GM12865 (cell line): ENCODE data around the gene MFAP1.
A peak's percentile ranks its signal among the peaks of the same experiment; 100 is the strongest.

Source experiments
- DNase-seq: peaks from one replicate; pipeline ENCODE4 v3.0.0; 2010; ENCODE audit warnings: low read depth
- H3K4me3 ChIP-seq: 2 replicates; pipeline ENCODE4 v1.5.1; 2011; ENCODE audit warnings: mild to moderate bottlenecking, low read depth, low read length, control low read depth
- CTCF ChIP-seq: IDR thresholded peaks from 2 replicates; pipeline ENCODE4 v1.5.1; 2011; ENCODE audit warnings: low read length, control low read depth, low read depth, inconsistent platforms; ENCODE audit not compliant: insufficient read depth; ENCODE audit errors: missing control alignments

Gene MFAP1

GRCh38 chr15:43795197-43795596, 29.3 kb downstream of the MFAP1 start:
- TF ChIP-seq CTCF = no peak
- DNase-seq = no peak

GRCh38 chr15:43794269-43795037, 30.0 kb downstream of the MFAP1 start:
- no peak for TF ChIP-seq CTCF
- no peak for DNase-seq
- H3K4me3 ChIP-seq = no peak overlapping the region

More at GRCh38 chr15:43795197-43795596, 29.3 kb downstream of the MFAP1 start:
- H3K4me3 ChIP-seq = no peak overlapping the region

GRCh38 chr15:43793647-43794046, 30.8 kb downstream of the MFAP1 start:
- TF ChIP-seq CTCF = no peak
- H3K4me3 ChIP-seq = peak overlapping the region; percentile 97
- no peak for DNase-seq

- TF ChIP-seq CTCF = no peak
- peak; percentile 49 for DNase-seq
- H3K4me3 ChIP-seq = peak overlapping the region; percentile 97
These were observed 31.6 kb downstream of the MFAP1 start for GRCh38 chr15:43792761-43793476.

GRCh38 chr15:43791993-43792760, 32.3 kb downstream of the MFAP1 start, which contains the start of gene SERF2:
SERF2 (plus strand) TSS chr15:43792320; CDS start chr15:43792377, 57 bp downstream.
- H3K4me3 ChIP-seq = peak within 1 kb of the TSS; percentile 97
- peak; percentile 100 for DNase-seq

More at GRCh38 chr15:43791993-43792760, 32.3 kb downstream of the MFAP1 start, which contains the start of gene SERF2:
- no peak for TF ChIP-seq CTCF
